Panc1 (cell line): ENCODE measurements around the gene MYH10. TPM values are rescaled to one million over a fixed set of nuclear protein-coding genes. Genes with fewer than 3 reads are reported as not detected.

Source experiments
- ATAC-seq: fragments of 200-7000 bp; cut with Tn5 transposase; 2 replicates; pipeline ENCODE4 v1.9.1; 2020; ENCODE audit warnings: mild to moderate bottlenecking, moderate library complexity
- BruUV-seq: library from RNA; stranded (reverse); fragments of 400-500 nt; replicated peaks from 2 replicates; lab custom pipeline; 2021; lab: Mats Ljungman, UMichigan
- CTCF ChIA-PET: fragments of 300-600 bp; sonication (Branson Sonifier 250); formaldehyde crosslinking; loops from one replicate; lab custom pipeline; 2022; ENCODE audit warnings: antibody characterized with exemption; lab: Charles Lee
- POLR2A ChIA-PET: fragments of 300-600 bp; sonication (Branson Sonifier 250); formaldehyde crosslinking; loops from one replicate; lab custom pipeline; 2022; ENCODE audit warnings: antibody characterized with exemption; lab: Charles Lee
- DNase-seq: peaks from one replicate; pipeline ENCODE4 v3.0.0-alpha.2; 2010; ENCODE audit warnings: low read depth, low spot score
- H3K27ac ChIP-seq: 2 replicates; pipeline ENCODE4 v1.5.1; 2011; ENCODE audit warnings: mild to moderate bottlenecking, low read length, inconsistent platforms
- H3K27me3 ChIP-seq: fragments of 200-500 bp; sonication (Bioruptor generic); 2 replicates; pipeline ENCODE4 v1.6.0; 2014; ENCODE audit warnings: low read length, inconsistent platforms; ENCODE audit not compliant: control insufficient read depth, insufficient read depth
- H3K36me3 ChIP-seq: fragments of 200-500 bp; sonication (Bioruptor generic); 2 replicates; pipeline ENCODE4 v1.5.1; 2014; ENCODE audit warnings: inconsistent platforms, mild to moderate bottlenecking, low read length, moderate library complexity; ENCODE audit not compliant: control insufficient read depth, insufficient read depth
- H3K4me1 ChIP-seq: 2 replicates; pipeline ENCODE4 v1.5.1; 2011; ENCODE audit warnings: inconsistent platforms, mild to moderate bottlenecking, low read length, moderate library complexity; ENCODE audit not compliant: control insufficient read depth, insufficient read depth
- H3K4me3 ChIP-seq, 2 experiments: 2 replicates each; pipeline ENCODE4 v1.5.1; 2011 to 2012; ENCODE audit warnings: low read depth in 2 of 2, low read length in 2 of 2, mild to moderate bottlenecking in 2 of 2, inconsistent platforms in 1 of 2, moderate library complexity in 1 of 2
- H3K9me3 ChIP-seq: fragments of 200-500 bp; sonication (Bioruptor generic); 2 replicates; pipeline ENCODE4 v1.5.1; 2014; ENCODE audit warnings: low read depth, mild to moderate bottlenecking, inconsistent platforms, low read length, moderate library complexity; ENCODE audit not compliant: control insufficient read depth, insufficient read depth
- POLR2AphosphoS5 ChIP-seq: IDR thresholded peaks from 2 replicates; pipeline ENCODE4 v1.6.1; 2012; ENCODE audit warnings: mild to moderate bottlenecking, low read depth, low read length, moderate library complexity
- SIN3A ChIP-seq: IDR thresholded peaks from 2 replicates; pipeline ENCODE4 v1.6.1; 2012; ENCODE audit warnings: low read depth, mild to moderate bottlenecking, low read length, moderate library complexity, borderline replicate concordance; ENCODE audit not compliant: insufficient read depth
- TCF7L2 ChIP-seq: IDR thresholded peaks from 2 replicates; pipeline ENCODE4 v1.6.1; 2011; ENCODE audit warnings: mild to moderate bottlenecking, low read depth, low read length, inconsistent platforms
- in situ Hi-C: cut with HindIII; loops from 2 replicates; pipeline ENCODE4 v1.10.0; 2016; ENCODE audit warnings: low sequenced_read_pairs, low pct_unique_long_range_greater_than_20kb
- intact Hi-C: fragments of 100-400 bp; cut with micrococcal nuclease; formaldehyde crosslinking; loops from one replicate; pipeline ENCODE4 v1.10.0; 2022; ENCODE audit not compliant: unreplicated experiment
- total RNA-seq: library from RNA; stranded (reverse); gene quantifications from one replicate; pipeline ENCODE4 v1.2.1, GENCODE V29; 2021; ENCODE audit not compliant: unreplicated experiment
- TF ChIP-seq, protein P1 (sequence below): fragments of 450-650 bp; IDR thresholded peaks from 2 replicates; pipeline ENCODE4 v1.5.1; 2017; ENCODE audit warnings: mild to moderate bottlenecking
- TF ChIP-seq, protein P2 (sequence below), 2 experiments: IDR thresholded peaks; 2 replicates each; pipeline ENCODE4 v1.6.1; 2011 to 2012; ENCODE audit warnings: low read depth in 2 of 2, control low read depth in 1 of 2, low read length in 1 of 2, mild to moderate bottlenecking in 1 of 2, moderate library complexity in 1 of 2; ENCODE audit not compliant: insufficient read depth in 1 of 2

The MYH10 gene
- total RNA-seq, 1 experiment from 2014 or later = 36.5 TPM

DNA sequence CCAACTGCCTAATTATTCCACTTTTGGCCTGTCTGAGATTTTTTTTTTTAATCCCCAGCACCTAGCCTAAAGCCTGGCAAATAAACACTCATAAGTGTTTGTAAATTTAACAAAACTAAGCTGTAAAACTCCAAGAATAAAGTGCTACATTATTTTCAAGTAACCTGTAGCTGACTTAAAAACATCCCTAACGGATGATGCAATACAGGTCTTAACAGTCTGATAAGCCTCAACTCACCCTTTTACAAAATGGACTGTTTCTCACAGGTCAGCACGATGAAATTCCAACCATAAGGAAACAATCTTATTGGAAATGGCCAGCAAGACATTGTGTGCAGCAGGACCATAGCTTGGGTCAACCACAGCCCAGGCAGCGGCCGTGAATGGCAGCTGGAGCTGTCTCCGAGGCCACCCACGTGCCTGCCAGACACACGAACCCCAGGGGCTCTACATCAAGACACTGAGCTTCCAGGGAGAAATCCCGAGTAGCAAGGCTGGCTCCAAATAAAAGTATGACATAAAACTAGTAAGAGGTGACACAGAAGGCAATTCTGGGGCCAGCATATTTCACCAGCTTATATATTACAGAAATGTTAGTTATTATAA is 135.9 kb downstream of the MYH10 start:
- CTCF ChIA-PET = interaction anchor here (0.5 to 0.7 kb wide), 2 partner anchors 159 to 699 kb away, joined by 5 to 8 read pairs; no protein-coding TSS in a partner anchor

GRCh38 chr17:8494021-8494420 is 136.5 kb downstream of the MYH10 start:
- BruUV-seq = no TSS peak
- no peaks in the 10 kb centered on the region for H3K27me3 ChIP-seq
- no peak overlapping the region for H3K4me3 ChIP-seq
- ChIA-PET CTCF (no interaction called here), POLR2A (no interaction called here)
- TF ChIP-seq, protein P1, sequence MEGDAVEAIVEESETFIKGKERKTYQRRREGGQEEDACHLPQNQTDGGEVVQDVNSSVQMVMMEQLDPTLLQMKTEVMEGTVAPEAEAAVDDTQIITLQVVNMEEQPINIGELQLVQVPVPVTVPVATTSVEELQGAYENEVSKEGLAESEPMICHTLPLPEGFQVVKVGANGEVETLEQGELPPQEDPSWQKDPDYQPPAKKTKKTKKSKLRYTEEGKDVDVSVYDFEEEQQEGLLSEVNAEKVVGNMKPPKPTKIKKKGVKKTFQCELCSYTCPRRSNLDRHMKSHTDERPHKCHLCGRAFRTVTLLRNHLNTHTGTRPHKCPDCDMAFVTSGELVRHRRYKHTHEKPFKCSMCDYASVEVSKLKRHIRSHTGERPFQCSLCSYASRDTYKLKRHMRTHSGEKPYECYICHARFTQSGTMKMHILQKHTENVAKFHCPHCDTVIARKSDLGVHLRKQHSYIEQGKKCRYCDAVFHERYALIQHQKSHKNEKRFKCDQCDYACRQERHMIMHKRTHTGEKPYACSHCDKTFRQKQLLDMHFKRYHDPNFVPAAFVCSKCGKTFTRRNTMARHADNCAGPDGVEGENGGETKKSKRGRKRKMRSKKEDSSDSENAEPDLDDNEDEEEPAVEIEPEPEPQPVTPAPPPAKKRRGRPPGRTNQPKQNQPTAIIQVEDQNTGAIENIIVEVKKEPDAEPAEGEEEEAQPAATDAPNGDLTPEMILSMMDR = no peak
- TF ChIP-seq, protein P2, sequence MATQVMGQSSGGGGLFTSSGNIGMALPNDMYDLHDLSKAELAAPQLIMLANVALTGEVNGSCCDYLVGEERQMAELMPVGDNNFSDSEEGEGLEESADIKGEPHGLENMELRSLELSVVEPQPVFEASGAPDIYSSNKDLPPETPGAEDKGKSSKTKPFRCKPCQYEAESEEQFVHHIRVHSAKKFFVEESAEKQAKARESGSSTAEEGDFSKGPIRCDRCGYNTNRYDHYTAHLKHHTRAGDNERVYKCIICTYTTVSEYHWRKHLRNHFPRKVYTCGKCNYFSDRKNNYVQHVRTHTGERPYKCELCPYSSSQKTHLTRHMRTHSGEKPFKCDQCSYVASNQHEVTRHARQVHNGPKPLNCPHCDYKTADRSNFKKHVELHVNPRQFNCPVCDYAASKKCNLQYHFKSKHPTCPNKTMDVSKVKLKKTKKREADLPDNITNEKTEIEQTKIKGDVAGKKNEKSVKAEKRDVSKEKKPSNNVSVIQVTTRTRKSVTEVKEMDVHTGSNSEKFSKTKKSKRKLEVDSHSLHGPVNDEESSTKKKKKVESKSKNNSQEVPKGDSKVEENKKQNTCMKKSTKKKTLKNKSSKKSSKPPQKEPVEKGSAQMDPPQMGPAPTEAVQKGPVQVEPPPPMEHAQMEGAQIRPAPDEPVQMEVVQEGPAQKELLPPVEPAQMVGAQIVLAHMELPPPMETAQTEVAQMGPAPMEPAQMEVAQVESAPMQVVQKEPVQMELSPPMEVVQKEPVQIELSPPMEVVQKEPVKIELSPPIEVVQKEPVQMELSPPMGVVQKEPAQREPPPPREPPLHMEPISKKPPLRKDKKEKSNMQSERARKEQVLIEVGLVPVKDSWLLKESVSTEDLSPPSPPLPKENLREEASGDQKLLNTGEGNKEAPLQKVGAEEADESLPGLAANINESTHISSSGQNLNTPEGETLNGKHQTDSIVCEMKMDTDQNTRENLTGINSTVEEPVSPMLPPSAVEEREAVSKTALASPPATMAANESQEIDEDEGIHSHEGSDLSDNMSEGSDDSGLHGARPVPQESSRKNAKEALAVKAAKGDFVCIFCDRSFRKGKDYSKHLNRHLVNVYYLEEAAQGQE (IDR thresholded peaks at IDR 0.05; ENCODE audit: insufficient read depth in 1 of 2, low read depth in 2 of 2, low read length in 1 of 2) = no peak
- TF ChIP-seq POLR2AphosphoS5 (no peak), TCF7L2 (no peak), SIN3A (no peak)
- no peak for DNase-seq
- H3K9me3 ChIP-seq = no peaks in the 10 kb centered on the region
- no peak overlapping the region for H3K27ac ChIP-seq
- H3K4me1 ChIP-seq = no peaks in the 10 kb centered on the region
- intact Hi-C loops (no loop called here), in situ Hi-C loops (no loop called here)
- no peak for ATAC-seq
- H3K36me3 ChIP-seq = no peaks in the 10 kb centered on the region

More for the DNA sequence above, 135.9 kb downstream of the MYH10 start:
- Histone ChIP-seq H3K27me3 (no peaks in the 10 kb centered on the region), H3K27ac (no peak overlapping the region), H3K4me3 (no peak overlapping the region), H3K9me3 (no peaks in the 10 kb centered on the region), H3K36me3 (no peaks in the 10 kb centered on the region), H3K4me1 (no peaks in the 10 kb centered on the region)
- no TSS peak for BruUV-seq
- in situ Hi-C loops = no loop called here
- intact Hi-C loops = no loop called here
- POLR2A ChIA-PET = no interaction called here
- TF ChIP-seq SIN3A (no peak), POLR2AphosphoS5 (no peak), TCF7L2 (no peak)
- TF ChIP-seq, protein P1 = no peak
- TF ChIP-seq, protein P2 (IDR thresholded peaks at IDR 0.05; ENCODE audit: insufficient read depth in 1 of 2, low read depth in 2 of 2, low read length in 1 of 2) = no peak
- no peak for ATAC-seq
- DNase-seq = no peak
